IPS-18a (cell line): ENCODE measurements around the gene ZNF408.
"Not testable (repeated sequence)": the region's sequence is repeated elsewhere in the genome, so short reads cannot be mapped to it uniquely, and the experiment has no call there.

ENCODE experiments used
- H3K27ac ChIP-seq: one replicate; pipeline ENCODE4 v1.5.1; 2013; ENCODE audit warnings: low read length
- H3K27me3 ChIP-seq: one replicate; pipeline ENCODE4 v1.6.1; 2013; ENCODE audit warnings: mild to moderate bottlenecking, low read length; ENCODE audit not compliant: control insufficient read depth, insufficient read depth
- H3K36me3 ChIP-seq: one replicate; pipeline ENCODE4 v1.6.1; 2013; ENCODE audit warnings: low read depth, low read length; ENCODE audit not compliant: control insufficient read depth
- H3K4me1 ChIP-seq: one replicate; pipeline ENCODE4 v1.6.1; 2013; ENCODE audit warnings: low read depth, low read length; ENCODE audit not compliant: control insufficient read depth
- H3K4me3 ChIP-seq: one replicate; pipeline ENCODE4 v1.5.1; 2013; ENCODE audit warnings: low read length
- H3K9ac ChIP-seq: one replicate; pipeline ENCODE4 v1.6.1; 2013; ENCODE audit warnings: mild to moderate bottlenecking, low read length, moderate library complexity
- H3K9me3 ChIP-seq: one replicate; pipeline ENCODE4 v1.6.1; 2013; ENCODE audit warnings: low read depth, low read length; ENCODE audit not compliant: control insufficient read depth

ZNF408 gene

GRCh38 chr11:46667043-46667481, 33.8 kb upstream of the ZNF408 start:
- H3K36me3 ChIP-seq: peaks cover 64% of the 10 kb centered on the region
- H3K4me3 ChIP-seq: no peak overlapping the region
- no peaks in the 10 kb centered on the region for H3K9me3 ChIP-seq
- no peak overlapping the region for H3K27ac ChIP-seq
- no peak overlapping the region for H3K9ac ChIP-seq
- no peaks in the 10 kb centered on the region for H3K27me3 ChIP-seq
- H3K4me1 ChIP-seq: no peaks in the 10 kb centered on the region

- Histone ChIP-seq H3K27ac (no peak overlapping the region), H3K36me3 (peaks cover 57% of the 10 kb centered on the region), H3K27me3 (no peaks in the 10 kb centered on the region), H3K9me3 (no peaks in the 10 kb centered on the region), H3K9ac (no peak overlapping the region), H3K4me1 (no peaks in the 10 kb centered on the region), H3K4me3 (no peak overlapping the region)
Observed at GRCh38 chr11:46668480-46669085, 32.2 kb upstream of the ZNF408 start.

GRCh38 chr11:46669711-46670139, 31.1 kb upstream of the ZNF408 start:
- H3K9ac ChIP-seq: no peak overlapping the region
- H3K9me3 ChIP-seq: no peaks in the 10 kb centered on the region
- H3K4me3 ChIP-seq: no peak overlapping the region
- H3K27ac ChIP-seq: no peak overlapping the region
- H3K27me3 ChIP-seq: no peaks in the 10 kb centered on the region
- H3K4me1 ChIP-seq: peaks cover 7% of the 10 kb centered on the region
- peaks cover 55% of the 10 kb centered on the region for H3K36me3 ChIP-seq

GRCh38 chr11:46670521-46670920, 30.3 kb upstream of the ZNF408 start:
- H3K9me3 ChIP-seq, H3K27me3 ChIP-seq, H3K4me1 ChIP-seq, H3K9ac ChIP-seq, H3K4me3 ChIP-seq, H3K27ac ChIP-seq: not testable (repeated sequence)
- H3K36me3 ChIP-seq: peaks cover 49% of the 10 kb centered on the region

- Histone ChIP-seq H3K9ac (no peak overlapping the region), H3K4me1 (peaks cover 8% of the 10 kb centered on the region), H3K9me3 (no peaks in the 10 kb centered on the region), H3K4me3 (no peak overlapping the region), H3K27me3 (no peaks in the 10 kb centered on the region), H3K27ac (no peak overlapping the region), H3K36me3 (peaks cover 44% of the 10 kb centered on the region)
Observed at GRCh38 chr11:46671958-46672315, 28.9 kb upstream of the ZNF408 start.

GRCh38 chr11:46672381-46672839, 28.4 kb upstream of the ZNF408 start:
- H3K9ac ChIP-seq: no peak overlapping the region
- H3K27me3 ChIP-seq: no peaks in the 10 kb centered on the region
- H3K9me3 ChIP-seq: no peaks in the 10 kb centered on the region
- H3K4me1 ChIP-seq: peaks cover 8% of the 10 kb centered on the region
- no peak overlapping the region for H3K27ac ChIP-seq
- H3K4me3 ChIP-seq: no peak overlapping the region
- peaks cover 40% of the 10 kb centered on the region for H3K36me3 ChIP-seq

- no peaks in the 10 kb centered on the region for H3K9me3 ChIP-seq
- H3K27me3 ChIP-seq: no peaks in the 10 kb centered on the region
- H3K27ac ChIP-seq: no peak overlapping the region
- H3K9ac ChIP-seq: no peak overlapping the region
- no peak overlapping the region for H3K4me3 ChIP-seq
- H3K4me1 ChIP-seq: peaks cover 8% of the 10 kb centered on the region
- H3K36me3 ChIP-seq: peaks cover 25% of the 10 kb centered on the region
Observed at GRCh38 chr11:46673713-46674462, 26.9 kb upstream of the ZNF408 start.

- Histone ChIP-seq H3K27me3 (no peaks in the 10 kb centered on the region), H3K9me3 (no peaks in the 10 kb centered on the region), H3K4me3 (no peak overlapping the region), H3K4me1 (peaks cover 8% of the 10 kb centered on the region), H3K9ac (no peak overlapping the region), H3K36me3 (peaks cover 18% of the 10 kb centered on the region), H3K27ac (no peak overlapping the region)
Observed at GRCh38 chr11:46674463-46675287, 26.2 kb upstream of the ZNF408 start.

- H3K27me3 ChIP-seq: no peaks in the 10 kb centered on the region
- H3K36me3 ChIP-seq: peaks cover 17% of the 10 kb centered on the region
- H3K9me3 ChIP-seq: no peaks in the 10 kb centered on the region
- H3K9ac ChIP-seq: no peak overlapping the region
- no peak overlapping the region for H3K27ac ChIP-seq
- H3K4me1 ChIP-seq: peaks cover 8% of the 10 kb centered on the region
- H3K4me3 ChIP-seq: no peak overlapping the region
Observed at GRCh38 chr11:46675288-46675851, 25.5 kb upstream of the ZNF408 start.

GRCh38 chr11:46675949-46676348, 24.9 kb upstream of the ZNF408 start:
- peaks cover 15% of the 10 kb centered on the region for H3K36me3 ChIP-seq
- peaks cover 8% of the 10 kb centered on the region for H3K4me1 ChIP-seq
- no peak overlapping the region for H3K4me3 ChIP-seq
- no peaks in the 10 kb centered on the region for H3K9me3 ChIP-seq
- no peaks in the 10 kb centered on the region for H3K27me3 ChIP-seq
- no peak overlapping the region for H3K9ac ChIP-seq
- no peak overlapping the region for H3K27ac ChIP-seq

- H3K9me3 ChIP-seq: no peaks in the 10 kb centered on the region
- H3K4me1 ChIP-seq: peaks cover 8% of the 10 kb centered on the region
- H3K4me3 ChIP-seq: no peak overlapping the region
- H3K36me3 ChIP-seq: peaks cover 10% of the 10 kb centered on the region
- no peak overlapping the region for H3K9ac ChIP-seq
- no peak overlapping the region for H3K27ac ChIP-seq
- H3K27me3 ChIP-seq: no peaks in the 10 kb centered on the region
Observed at GRCh38 chr11:46676436-46677158, 24.2 kb upstream of the ZNF408 start.
